Measurements from ENCODE around the gene ZNF491. TPM values are rescaled to one million over a fixed set of nuclear protein-coding genes. Genes with fewer than 3 reads are reported as not detected.

Gene ZNF491
- total RNA-seq, 1 experiment from 2014 or later: 0.80 TPM

Other genes starting within 250 kb of the ZNF491 start
- gene ELOF1, start 239.3 kb upstream of the ZNF491 start, total RNA-seq (2014; rRNA removed): 42.1 and 44.7 TPM in 2 replicates
- gene ACP5, start 220.9 kb upstream of the ZNF491 start, total RNA-seq (2014; rRNA removed): 0.34 and 0.38 TPM in 2 replicates
- 18.8 and 19.2 TPM in 2 replicates for gene ZNF627, start 201.0 kb upstream of the ZNF491 start, total RNA-seq (2014; rRNA removed)
- gene ZNF823, start 59.6 kb upstream of the ZNF491 start, total RNA-seq (2014; rRNA removed): 7.1 and 10.2 TPM in 2 replicates
- 5.4 and 7.1 TPM in 2 replicates for gene ZNF441, start 31.5 kb upstream of the ZNF491 start, total RNA-seq (2014; rRNA removed)
- 7.0 and 8.2 TPM in 2 replicates for gene ZNF440, start 15.8 kb downstream of the ZNF491 start, total RNA-seq (2014; rRNA removed)
- gene ZNF439, start 50.2 kb downstream of the ZNF491 start, total RNA-seq (2014; rRNA removed): 0.11 and 0.26 TPM in 2 replicates
- gene ZNF69, start 89.3 kb downstream of the ZNF491 start, total RNA-seq (2014; rRNA removed): 6.2 and 8.8 TPM in 2 replicates
- gene ZNF700, start 126.6 kb downstream of the ZNF491 start, total RNA-seq (2014; rRNA removed): 8.7 and 9.5 TPM in 2 replicates
- 0.69 and 1.7 TPM in 2 replicates for gene ZNF763, start 166.5 kb downstream of the ZNF491 start, total RNA-seq (2014; rRNA removed)
- 4.1 and 5.7 TPM in 2 replicates for gene ZNF433, start 237.2 kb downstream of the ZNF491 start, total RNA-seq (2014; rRNA removed)

Data from LHCN-M2 (cell line).